Measurements from ENCODE around the gene EFHC1.

The EFHC1 gene

DNA sequence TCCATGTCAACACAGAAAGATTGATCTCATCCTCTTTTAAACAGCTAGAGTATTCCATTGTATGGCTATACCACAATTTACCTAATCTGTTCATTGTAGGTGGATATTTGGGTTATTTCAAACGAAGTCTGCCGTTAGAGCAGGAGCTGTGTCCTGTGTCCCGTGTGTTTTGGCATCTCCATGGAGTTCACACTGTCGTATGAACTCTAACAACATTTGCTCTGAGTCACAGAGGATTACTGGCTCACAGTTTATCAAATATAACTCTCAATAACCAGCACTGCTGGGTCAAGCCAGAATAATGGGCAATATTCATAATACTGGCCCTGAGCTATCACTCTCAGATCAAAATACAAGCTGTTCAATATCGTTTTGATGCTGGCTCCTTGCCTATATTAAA is 140.3 kb downstream of the EFHC1 start:
- DNase-seq: no peak

DNA sequence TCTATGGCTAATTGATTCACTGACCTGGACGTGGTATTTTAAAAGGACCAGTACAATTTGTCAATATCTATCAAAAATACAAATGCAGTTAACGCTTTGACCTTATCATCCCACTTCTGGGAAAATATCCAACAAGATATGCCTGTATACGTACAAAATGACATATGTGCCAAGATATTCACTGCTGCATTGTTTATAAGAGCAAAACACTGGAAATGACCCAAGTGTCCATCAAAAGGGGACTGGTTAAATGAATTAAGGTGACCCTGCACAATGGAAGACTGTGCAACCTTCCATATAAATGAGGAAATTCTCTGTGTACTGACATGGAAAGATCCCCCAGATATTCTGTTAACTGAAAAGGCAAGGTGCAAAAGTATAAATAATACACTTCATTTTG is 142.8 kb downstream of the EFHC1 start:
- no peak for DNase-seq

DNA sequence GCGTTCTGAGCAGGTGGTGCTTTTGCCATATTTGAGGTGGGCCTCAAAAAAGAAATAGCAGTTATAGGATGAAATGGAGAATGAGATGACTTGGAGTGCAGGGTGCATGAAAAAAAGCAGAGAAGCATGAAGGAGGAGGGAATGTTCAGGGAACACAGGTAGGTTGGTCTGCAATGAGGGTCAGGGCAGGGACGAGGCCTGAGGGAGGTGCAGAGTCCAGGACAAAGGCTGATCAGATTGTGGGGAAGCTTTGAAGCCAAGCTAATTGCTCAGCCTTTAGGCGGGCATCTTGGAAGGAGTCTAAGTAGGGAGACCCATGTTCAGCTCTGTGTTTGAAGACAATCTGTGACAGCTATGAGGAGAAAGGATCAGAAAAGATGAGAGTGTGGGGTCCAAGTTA is 144.7 kb downstream of the EFHC1 start:
- no peak for DNase-seq

DNA sequence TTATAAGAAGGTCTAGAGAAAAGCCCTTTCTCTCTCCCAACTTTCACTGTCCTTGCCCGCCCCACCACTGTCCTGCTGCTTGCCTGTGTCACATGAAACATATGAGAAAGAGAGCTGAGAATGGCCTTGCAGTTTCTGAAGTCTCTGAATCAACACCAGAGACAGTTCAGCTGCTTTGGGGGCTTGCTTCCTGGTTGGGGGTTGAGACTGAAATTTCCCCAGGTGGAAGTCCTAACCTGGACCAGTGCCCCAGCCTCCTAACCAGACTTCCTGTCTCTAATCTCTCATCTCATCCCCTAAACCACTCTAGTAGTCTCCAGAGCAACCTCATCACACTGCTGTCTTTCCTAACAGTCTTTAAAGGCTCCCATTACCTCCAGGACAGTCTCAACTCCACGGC is 146.1 kb downstream of the EFHC1 start:
- DNase-seq: no peak

DNA sequence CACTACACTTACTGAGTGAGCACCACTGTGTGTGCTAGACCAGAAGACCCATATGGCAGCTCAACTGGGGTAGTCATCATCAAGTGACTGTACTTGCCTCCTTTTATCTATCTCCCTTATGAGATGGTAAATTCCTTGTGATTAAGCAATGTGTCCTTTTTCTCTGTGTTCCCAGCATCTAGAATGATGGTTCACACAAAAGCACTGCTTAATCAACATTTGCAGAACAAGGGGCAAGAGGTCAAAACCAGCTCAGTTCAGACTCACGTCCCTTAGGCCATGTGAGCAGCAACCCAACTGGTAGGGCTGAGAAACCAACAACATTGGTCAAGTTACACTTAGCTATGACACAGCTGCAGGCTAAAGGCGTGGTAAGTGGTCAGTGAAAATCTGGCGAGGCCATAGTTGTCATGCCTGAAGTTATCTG is 146.7 kb downstream of the EFHC1 start:
- DNase-seq: no peak

DNA sequence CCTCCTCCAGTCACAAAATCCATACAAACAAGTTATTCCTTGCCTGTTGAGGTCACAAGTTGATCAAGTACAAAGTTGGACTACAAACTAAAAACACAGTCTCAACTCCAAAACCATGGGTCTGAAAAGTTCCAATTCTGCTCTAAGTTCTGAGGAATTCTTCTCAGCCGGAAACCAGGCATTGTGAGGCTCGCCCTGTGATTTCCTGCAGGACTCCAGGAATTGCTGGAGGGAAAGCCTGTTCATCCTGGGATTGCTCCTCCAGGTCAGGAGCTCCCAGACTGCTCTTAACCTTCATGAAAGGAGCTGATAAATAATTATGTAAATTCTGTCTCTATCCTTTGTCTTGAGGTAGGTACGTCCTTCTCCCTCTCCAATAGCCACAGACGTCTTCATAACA is 148.2 kb downstream of the EFHC1 start:
- no peak for DNase-seq

DNA sequence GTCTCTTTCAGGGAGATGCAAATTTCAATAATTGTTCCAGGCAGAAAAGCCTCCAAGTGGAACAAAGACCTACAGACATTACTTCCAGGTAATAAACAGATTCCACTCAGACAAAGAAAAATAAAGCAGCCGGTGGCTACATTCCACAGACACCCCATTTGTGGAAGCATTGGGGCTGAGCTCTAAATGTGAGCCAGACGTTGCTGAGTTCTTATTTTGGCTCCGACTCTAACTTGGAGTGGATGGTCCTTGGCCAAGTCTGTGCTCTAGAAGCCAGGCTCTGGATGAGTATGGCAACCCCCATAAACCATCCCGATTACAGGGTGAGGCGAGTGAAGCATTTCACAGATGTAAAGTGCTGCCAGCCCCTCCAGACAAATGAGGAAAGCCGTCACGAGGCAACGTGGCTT is 150.2 kb downstream of the EFHC1 start:
- DNase-seq: no peak

DNA sequence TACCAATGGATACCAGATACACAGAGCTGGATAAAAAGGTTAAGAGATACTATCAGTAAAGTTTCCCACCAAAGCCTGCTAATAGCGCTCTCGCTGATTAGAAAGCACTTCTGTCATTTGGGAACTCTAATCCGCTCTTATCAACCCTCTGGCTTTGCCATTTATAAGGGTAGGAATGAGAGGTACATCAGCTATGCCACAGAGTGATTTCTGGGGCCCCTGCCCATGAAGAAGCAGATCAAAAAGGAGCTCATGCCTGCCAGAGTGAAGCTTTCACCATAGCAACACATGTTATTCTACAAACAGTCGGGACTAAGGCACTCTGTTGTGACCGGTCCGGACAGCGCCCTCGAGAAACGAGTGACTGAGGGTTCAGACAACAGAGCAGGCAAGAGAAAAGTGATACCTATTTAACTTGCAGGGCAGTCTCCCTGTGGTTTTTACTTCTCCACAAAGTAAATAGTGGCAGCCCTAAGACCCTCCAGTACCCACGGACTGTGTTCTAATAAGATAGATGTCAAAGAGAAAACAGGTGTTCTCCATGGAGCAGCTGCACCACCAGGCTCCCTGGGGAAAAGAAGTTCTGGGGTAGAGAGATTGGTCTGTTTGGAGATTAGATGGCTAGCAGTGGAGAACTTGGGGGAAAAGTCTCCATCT is 151.1 kb downstream of the EFHC1 start:
- DNase-seq: no peak

DNA sequence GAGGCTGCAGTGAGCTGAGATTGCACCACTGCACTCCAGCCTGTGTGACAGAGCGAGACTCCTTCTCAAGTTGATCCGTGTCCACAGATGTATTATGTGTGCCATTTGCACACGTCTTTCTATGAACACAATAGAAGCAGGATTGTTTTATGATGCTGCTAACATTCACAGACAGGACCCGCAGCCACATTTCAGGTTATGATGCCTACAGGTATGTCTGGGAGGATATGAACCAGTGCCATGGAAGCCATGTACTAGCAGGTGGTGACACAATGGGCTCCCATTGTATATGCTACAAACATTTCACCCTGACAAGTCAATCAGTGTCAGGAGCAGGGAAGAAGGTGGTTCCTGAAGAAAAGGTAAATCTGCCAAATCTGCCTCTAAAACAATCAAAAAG is 152.4 kb downstream of the EFHC1 start:
- no peak for DNase-seq

DNA sequence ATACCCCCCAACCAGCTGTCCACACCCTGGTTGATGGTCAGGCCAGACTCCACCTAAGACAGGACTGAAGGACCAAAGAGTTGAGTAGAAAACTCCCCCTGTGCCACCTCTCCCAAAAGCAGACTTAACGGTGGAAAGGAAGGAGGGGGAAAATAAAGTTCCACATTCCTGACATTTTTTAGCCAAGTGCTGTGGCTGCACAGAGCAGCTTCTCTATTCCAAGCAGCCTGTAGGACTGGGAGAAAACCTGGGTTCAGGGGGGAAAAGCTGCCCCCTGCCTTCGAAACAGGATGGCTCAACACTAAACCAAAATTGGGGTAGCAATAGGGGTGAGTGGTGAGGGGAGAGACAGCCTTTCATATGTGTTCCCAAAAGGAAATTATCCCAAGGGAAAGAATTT is 153.2 kb downstream of the EFHC1 start:
- DNase-seq: no peak
